Endothelial cell of umbilical vein (primary cell): Measurements from ENCODE around the gene KLK1. TPM values are rescaled to one million over a fixed set of nuclear protein-coding genes. Genes with fewer than 3 reads are reported as not detected.

Experiments
- BruUV-seq: library from RNA; stranded (reverse); fragments of 400-500 nt; replicated peaks from 2 replicates; lab custom pipeline; 2021; lab: Mats Ljungman, UMichigan
- CTCF ChIA-PET: fragments of 300-600, 350-600 bp; sonication (Branson Sonifier 250); formaldehyde crosslinking; loops from one replicate; lab custom pipeline; 2021; ENCODE audit warnings: antibody characterized with exemption, inconsistent platforms; lab: Charles Lee
- POLR2A ChIA-PET: fragments of 300-600, 350-600 bp; sonication (Branson Sonifier 250); formaldehyde crosslinking; loops from one replicate; lab custom pipeline; 2021; ENCODE audit warnings: antibody characterized with exemption, inconsistent platforms; lab: Charles Lee
- DNase-seq: peaks from one replicate; pipeline ENCODE4 v3.0.0-alpha.2; 2011; ENCODE audit warnings: low read depth, low spot score
- FAIRE-seq: peaks from 2 replicates; lab custom pipeline; 2011; peaks lifted over from hg19 to GRCh38; lab: Jason Lieb, UNC
- H2AFZ ChIP-seq: 2 replicates; pipeline ENCODE4 v1.6.0; 2012; ENCODE audit warnings: low read depth, low read length, control low read depth, inconsistent platforms
- H3K27ac ChIP-seq: 2 replicates; pipeline ENCODE4 v1.5.1; 2011; ENCODE audit warnings: low read depth, mild to moderate bottlenecking, control low read depth, low read length, moderate library complexity; ENCODE audit not compliant: insufficient read depth
- H3K27me3 ChIP-seq, 2 experiments: 2 replicates each; pipeline versions ENCODE4 v1.6.0 to v1.6.1; 2011; ENCODE audit warnings: low read length in 2 of 2, mixed read lengths in 1 of 2; ENCODE audit not compliant: control insufficient read depth in 2 of 2, insufficient read depth in 2 of 2
- H3K36me3 ChIP-seq, 2 experiments: 2 replicates in 1 of 2; 3 replicates in 1 of 2; pipeline ENCODE4 v1.5.1; 2011; ENCODE audit warnings: low read length in 2 of 2, mild to moderate bottlenecking in 1 of 2, moderate library complexity in 1 of 2; ENCODE audit not compliant: control insufficient read depth in 2 of 2, insufficient read depth in 2 of 2; ENCODE audit errors: extremely low read depth in 1 of 2
- H3K4me1 ChIP-seq: 3 replicates; pipeline ENCODE4 v1.5.1; 2011; ENCODE audit warnings: mild to moderate bottlenecking, low read length; ENCODE audit not compliant: control insufficient read depth, insufficient read depth; ENCODE audit errors: extremely low read depth
- H3K4me2 ChIP-seq: 2 replicates; pipeline ENCODE4 v1.6.1; 2011; ENCODE audit warnings: low read length, control low read depth, mixed read lengths; ENCODE audit not compliant: insufficient read depth
- H3K4me3 ChIP-seq, 3 experiments: fragments of 200-600 bp in 1 of 3; sonication (generic), shearing (Covaris generic) in 1 of 3; replicated peaks in 1 of 3; 2 replicates each; pipeline ENCODE4 v1.5.1; 2011 to 2016; ENCODE audit warnings: control low read depth in 3 of 3, low read length in 3 of 3, mild to moderate bottlenecking in 2 of 3, inconsistent platforms in 1 of 3, low read depth in 1 of 3, moderate library complexity in 1 of 3; ENCODE audit not compliant: insufficient read depth in 1 of 3
- H3K79me2 ChIP-seq: 2 replicates; pipeline ENCODE4 v1.6.0; 2012; ENCODE audit warnings: low read length, inconsistent platforms; ENCODE audit not compliant: control insufficient read depth, insufficient read depth
- H3K9ac ChIP-seq: replicated peaks from 2 replicates; pipeline ENCODE3; 2011; ENCODE audit warnings: low read length, control low read depth; ENCODE audit not compliant: insufficient read depth; ENCODE audit errors: extremely low read depth
- H3K9me1 ChIP-seq: replicated peaks from 3 replicates; pipeline ENCODE4 v1.6.0; 2011; ENCODE audit warnings: mild to moderate bottlenecking, low read length; ENCODE audit not compliant: control insufficient read depth, insufficient read depth; ENCODE audit errors: extremely low read depth
- H3K9me3 ChIP-seq: replicated peaks from 2 replicates; pipeline ENCODE4 v1.5.1; 2012; ENCODE audit warnings: low read length, inconsistent platforms; ENCODE audit not compliant: control insufficient read depth, insufficient read depth
- H4K20me1 ChIP-seq: replicated peaks from 2 replicates; pipeline ENCODE3; 2011; ENCODE audit warnings: mild to moderate bottlenecking, low read length; ENCODE audit not compliant: control insufficient read depth, insufficient read depth; ENCODE audit errors: extremely low read depth
- EZH2 ChIP-seq: IDR thresholded peaks from 2 replicates; pipeline ENCODE4 v1.6.1; 2012; ENCODE audit warnings: borderline replicate concordance, low read depth, mild to moderate bottlenecking, moderate library complexity, low read length, inconsistent platforms; ENCODE audit not compliant: severe bottlenecking
- FOS ChIP-seq: IDR thresholded peaks from 2 replicates; pipeline ENCODE4 v1.6.1; 2011; ENCODE audit warnings: mild to moderate bottlenecking, low read length, moderate library complexity, borderline replicate concordance; ENCODE audit not compliant: insufficient read depth
- GATA2 ChIP-seq: IDR thresholded peaks from 2 replicates; pipeline ENCODE4 v1.7.0; 2011; ENCODE audit warnings: low read depth, mild to moderate bottlenecking, moderate library complexity, mixed read lengths, low read length; ENCODE audit not compliant: insufficient read length, insufficient read depth
- JUN ChIP-seq: IDR thresholded peaks from 2 replicates; pipeline ENCODE4 v1.6.1; 2011; ENCODE audit warnings: borderline replicate concordance, low read depth; ENCODE audit not compliant: insufficient read length, insufficient read depth
- MYC ChIP-seq: IDR thresholded peaks from one replicate; pipeline ENCODE4 v1.6.1; 2011; ENCODE audit warnings: mild to moderate bottlenecking, low read depth, low read length
- POLR2A ChIP-seq: IDR thresholded peaks from 2 replicates; pipeline ENCODE4 v1.6.1; 2012; ENCODE audit warnings: low read depth, mild to moderate bottlenecking, control low read depth, low read length
- POLR2AphosphoS5 ChIP-seq: IDR thresholded peaks from 2 replicates; pipeline ENCODE4 v1.6.1; 2012; ENCODE audit warnings: low read depth, mild to moderate bottlenecking, control low read depth, low read length, moderate library complexity; ENCODE audit not compliant: insufficient read depth
- dilution Hi-C: fragments of 300-500 bp; cut with MboI; formaldehyde crosslinking; loops from one replicate; pipeline ENCODE4 v1.15.0; 2019; ENCODE audit warnings: low sequenced_read_pairs; ENCODE audit not compliant: extremely low pct_ligation_motif_present
- intact Hi-C: fragments of 100-400 bp; cut with micrococcal nuclease; formaldehyde crosslinking; loops from one replicate; pipeline ENCODE4 v1.10.0; 2022
- polyA plus RNA-seq, 4 experiments: library from polyadenylated mRNA; depleted of rRNA in 3 of 4; stranded (reverse) in 3 of 4; unstranded in 1 of 4; fragments of >200 nt; gene quantifications; 2 replicates each; pipeline versions ENCODE4 v1.2.1 to v1.2.3, GENCODE V29; 2011 to 2012; ENCODE audit warnings: missing spikeins in 1 of 4
- total RNA-seq: library from RNA; stranded (reverse); gene quantifications from 2 replicates; pipeline ENCODE4 v1.2.3, GENCODE V29; 2021
- TF ChIP-seq, protein P1 (sequence below): IDR thresholded peaks from 2 replicates; pipeline ENCODE4 v1.6.1; 2011; ENCODE audit not compliant: insufficient read depth, insufficient read length
- TF ChIP-seq, protein P2 (sequence below), 2 donors: IDR thresholded peaks; 1 replicate in 1 of 2; 2 replicates in 1 of 2; pipeline ENCODE4 v1.5.1; 2011; ENCODE audit warnings: low read length in 2 of 2, mild to moderate bottlenecking in 2 of 2, moderate library complexity in 2 of 2, control low read depth in 1 of 2, inconsistent platforms in 1 of 2, low read depth in 1 of 2; ENCODE audit not compliant: insufficient read depth in 1 of 2; ENCODE audit errors: extremely low read depth in 1 of 2

KLK1 gene
- total and polyA plus RNA-seq, 2 donors (not counting 3 experiments of a cell fraction or from before 2014, with no cell fraction given): 0.08 TPM; not detected in 1

DNA sequence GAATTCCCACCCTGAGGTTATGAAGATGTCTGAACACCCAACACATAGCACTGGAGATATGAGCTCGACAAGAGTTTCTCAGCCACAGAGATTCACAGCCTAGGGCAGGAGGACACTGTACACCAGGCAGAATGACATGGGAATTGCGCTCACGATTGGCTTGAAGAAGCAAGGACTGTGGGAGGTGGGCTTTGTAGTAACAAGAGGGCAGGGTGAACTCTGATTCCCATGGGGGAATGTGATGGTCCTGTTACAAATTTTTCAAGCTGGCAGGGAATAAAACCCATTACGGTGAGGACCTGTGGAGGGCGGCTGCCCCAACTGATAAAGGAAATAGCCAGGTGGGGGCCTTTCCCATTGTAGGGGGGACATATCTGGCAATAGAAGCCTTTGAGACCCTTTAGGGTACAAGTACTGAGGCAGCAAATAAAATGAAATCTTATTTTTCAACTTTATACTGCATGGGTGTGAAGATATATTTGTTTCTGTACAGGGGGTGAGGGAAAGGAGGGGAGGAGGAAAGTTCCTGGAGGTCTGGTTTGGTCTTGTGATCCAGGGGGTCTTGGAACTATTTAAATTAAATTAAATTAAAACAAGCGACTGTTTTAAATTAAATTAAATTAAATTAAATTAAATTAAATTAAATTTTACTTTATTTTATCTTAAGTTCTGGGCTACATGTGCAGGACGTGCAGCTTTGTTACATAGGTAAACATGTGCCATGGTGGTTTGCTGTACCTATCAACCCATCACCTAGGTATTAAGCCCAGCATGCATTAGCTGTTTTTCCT, 38.1 kb upstream of the KLK1 start:
- no peak for TF ChIP-seq MYC
- TF ChIP-seq POLR2A: no peak
- no peak for TF ChIP-seq EZH2
- TF ChIP-seq, protein P1, sequence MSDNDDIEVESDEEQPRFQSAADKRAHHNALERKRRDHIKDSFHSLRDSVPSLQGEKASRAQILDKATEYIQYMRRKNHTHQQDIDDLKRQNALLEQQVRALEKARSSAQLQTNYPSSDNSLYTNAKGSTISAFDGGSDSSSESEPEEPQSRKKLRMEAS: no peak
- no peak for TF ChIP-seq POLR2AphosphoS5
- TF ChIP-seq JUN: no peak
- no peak for TF ChIP-seq GATA2
- TF ChIP-seq, protein P2, sequence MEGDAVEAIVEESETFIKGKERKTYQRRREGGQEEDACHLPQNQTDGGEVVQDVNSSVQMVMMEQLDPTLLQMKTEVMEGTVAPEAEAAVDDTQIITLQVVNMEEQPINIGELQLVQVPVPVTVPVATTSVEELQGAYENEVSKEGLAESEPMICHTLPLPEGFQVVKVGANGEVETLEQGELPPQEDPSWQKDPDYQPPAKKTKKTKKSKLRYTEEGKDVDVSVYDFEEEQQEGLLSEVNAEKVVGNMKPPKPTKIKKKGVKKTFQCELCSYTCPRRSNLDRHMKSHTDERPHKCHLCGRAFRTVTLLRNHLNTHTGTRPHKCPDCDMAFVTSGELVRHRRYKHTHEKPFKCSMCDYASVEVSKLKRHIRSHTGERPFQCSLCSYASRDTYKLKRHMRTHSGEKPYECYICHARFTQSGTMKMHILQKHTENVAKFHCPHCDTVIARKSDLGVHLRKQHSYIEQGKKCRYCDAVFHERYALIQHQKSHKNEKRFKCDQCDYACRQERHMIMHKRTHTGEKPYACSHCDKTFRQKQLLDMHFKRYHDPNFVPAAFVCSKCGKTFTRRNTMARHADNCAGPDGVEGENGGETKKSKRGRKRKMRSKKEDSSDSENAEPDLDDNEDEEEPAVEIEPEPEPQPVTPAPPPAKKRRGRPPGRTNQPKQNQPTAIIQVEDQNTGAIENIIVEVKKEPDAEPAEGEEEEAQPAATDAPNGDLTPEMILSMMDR (IDR thresholded peaks at IDR 0.05; ENCODE audit: extremely low read depth in 1 of 2, insufficient read depth in 1 of 2, low read depth in 1 of 2, low read length in 2 of 2): no peak
- TF ChIP-seq FOS: no peak
- Histone ChIP-seq H2AFZ (no peak overlapping the region), H3K9me1 (no peaks in the 10 kb centered on the region), H3K4me3 (no peak overlapping the region), H3K9me3 (no peaks in the 10 kb centered on the region), H3K27ac (no peak overlapping the region), H3K4me1 (no peaks in the 10 kb centered on the region), H3K4me2 (no peak overlapping the region), H3K79me2 (no peaks in the 10 kb centered on the region), H3K36me3 (no peaks in the 10 kb centered on the region), H3K27me3 (no peaks in the 10 kb centered on the region), H3K9ac (no peak overlapping the region), H4K20me1 (no peaks in the 10 kb centered on the region)
- POLR2A ChIA-PET: no interaction called here
- FAIRE-seq: no peak
- CTCF ChIA-PET: no interaction called here
- DNase-seq: no peak
- dilution Hi-C loops: no loop called here
- intact Hi-C loops: no loop called here
- no TSS peak for BruUV-seq
